Upper lobe of left lung (tissue), 6 donors: ENCODE data around the gene RAPGEF5. TPM values are rescaled to one million over a fixed set of nuclear protein-coding genes. Genes with fewer than 3 reads are reported as not detected.

Source experiments
- ATAC-seq, 2 donors: fragments of 200-7000 bp; cut with Tn5 transposase; one replicate each; pipeline ENCODE4 v1.9.1; 2022; ENCODE audit warnings: mild to moderate bottlenecking in 2 of 2, moderate library complexity in 2 of 2; ENCODE audit not compliant: low FRiP score in 2 of 2
- DNase-seq, 2 donors: peaks; one replicate each; pipeline ENCODE4 v3.0.0-alpha.2; 2019 to 2020
- H3K27ac ChIP-seq, 4 donors: fragments of 200-600 bp; sonication (generic); one replicate each; pipeline ENCODE4 v1.5.1; 2016 to 2019
- H3K27me3 ChIP-seq, 4 donors: fragments of 200-600 bp; sonication (generic); one replicate each; pipeline ENCODE4 v1.5.1; 2017 to 2019
- H3K36me3 ChIP-seq, 4 donors: fragments of 200-600 bp; sonication (generic); one replicate each; pipeline ENCODE4 v1.5.1; 2016 to 2019
- H3K4me1 ChIP-seq, 4 donors: fragments of 200-600 bp; sonication (generic); one replicate each; pipeline ENCODE4 v1.5.1; 2018 to 2019
- H3K4me3 ChIP-seq, 4 donors: fragments of 200-600 bp; sonication (generic); one replicate each; pipeline ENCODE4 v1.5.1; 2017 to 2019; ENCODE audit warnings: mild to moderate bottlenecking in 2 of 4, moderate library complexity in 1 of 4
- H3K9me3 ChIP-seq, 4 donors: fragments of 200-600 bp; sonication (generic); one replicate each; pipeline ENCODE4 v1.5.1; 2018 to 2019
- EP300 ChIP-seq, 4 donors: sonication (generic); formaldehyde crosslinking; IDR thresholded peaks; one replicate each; pipeline ENCODE4 v1.5.1; 2017; ENCODE audit warnings: antibody characterized with exemption in 4 of 4, control low read depth in 2 of 4
- POLR2A ChIP-seq, 4 donors: fragments of 450-650 bp; IDR thresholded peaks; one replicate each; pipeline ENCODE4 v1.5.1; 2016 to 2017; ENCODE audit warnings: antibody characterized with exemption in 4 of 4, mild to moderate bottlenecking in 2 of 4
- POLR2AphosphoS5 ChIP-seq, 2 donors: sonication (generic); formaldehyde crosslinking; IDR thresholded peaks; one replicate each; pipeline ENCODE4 v1.5.1; 2017; ENCODE audit warnings: antibody characterized with exemption in 2 of 2
- WGBS, 2 donors: methylation state at CpG; one replicate each; pipeline ENCODE4 v1.1.5; 2017 to 2018; 5-methylcytosine and 5-hydroxymethylcytosine counted together
- total RNA-seq, 6 donors: library from RNA; depleted of rRNA in 4 of 6; stranded (reverse); fragments of >200 nt in 4 of 6; gene quantifications; one replicate each; pipeline versions ENCODE4 v1.1.0 to v1.2.1, GENCODE V29; 2016 to 2021
- TF ChIP-seq, protein P1 (sequence below), 6 experiments: fragments of 450-650 bp in 4 of 6; fragments of 200-600 bp in 2 of 6; sonication (generic) in 2 of 6; IDR thresholded peaks; one replicate each; pipeline ENCODE4 v1.5.1; 2016 to 2019; ENCODE audit warnings: antibody characterized with exemption in 6 of 6
- donor health status: DM: no; HTN: no; CAD: no; lungs with moderate emphysema.
- donor health status: DM: no; HTN: yes; CAD: no; lungs with severe emphysema.

RAPGEF5 gene
- total RNA-seq, 6 donors from 2014 or later: 68.1 to 206 (median 101) TPM

GRCh38 chr7:22124941-22125340, 232.0 kb downstream of the RAPGEF5 start:
- peaks cover 0 to 97% (median 21%) of the 10 kb centered on the region in 4 donors for H3K36me3 ChIP-seq
- no peaks in the 10 kb centered on the region for H3K27me3 ChIP-seq
- no peak for DNase-seq
- H3K9me3 ChIP-seq: no peaks in the 10 kb centered on the region
- WGBS, 2 donors: 72 to 73% methylated on average over 3 of the region's 3 CpGs
- H3K27ac ChIP-seq: peak overlapping the region in 2 of 4 donors; percentile 32 to 57
- H3K4me3 ChIP-seq: no peak overlapping the region
- ATAC-seq: no peak
- TF ChIP-seq POLR2AphosphoS5 (IDR thresholded peaks at IDR 0.05): no peak
- TF ChIP-seq POLR2A (IDR thresholded peaks at IDR 0.05): no peak
- TF ChIP-seq, protein P1, sequence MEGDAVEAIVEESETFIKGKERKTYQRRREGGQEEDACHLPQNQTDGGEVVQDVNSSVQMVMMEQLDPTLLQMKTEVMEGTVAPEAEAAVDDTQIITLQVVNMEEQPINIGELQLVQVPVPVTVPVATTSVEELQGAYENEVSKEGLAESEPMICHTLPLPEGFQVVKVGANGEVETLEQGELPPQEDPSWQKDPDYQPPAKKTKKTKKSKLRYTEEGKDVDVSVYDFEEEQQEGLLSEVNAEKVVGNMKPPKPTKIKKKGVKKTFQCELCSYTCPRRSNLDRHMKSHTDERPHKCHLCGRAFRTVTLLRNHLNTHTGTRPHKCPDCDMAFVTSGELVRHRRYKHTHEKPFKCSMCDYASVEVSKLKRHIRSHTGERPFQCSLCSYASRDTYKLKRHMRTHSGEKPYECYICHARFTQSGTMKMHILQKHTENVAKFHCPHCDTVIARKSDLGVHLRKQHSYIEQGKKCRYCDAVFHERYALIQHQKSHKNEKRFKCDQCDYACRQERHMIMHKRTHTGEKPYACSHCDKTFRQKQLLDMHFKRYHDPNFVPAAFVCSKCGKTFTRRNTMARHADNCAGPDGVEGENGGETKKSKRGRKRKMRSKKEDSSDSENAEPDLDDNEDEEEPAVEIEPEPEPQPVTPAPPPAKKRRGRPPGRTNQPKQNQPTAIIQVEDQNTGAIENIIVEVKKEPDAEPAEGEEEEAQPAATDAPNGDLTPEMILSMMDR (IDR thresholded peaks at IDR 0.05): no peak
- no peak for TF ChIP-seq EP300 (IDR thresholded peaks at IDR 0.05)
- peaks cover 10 to 30% (median 14%) of the 10 kb centered on the region in 4 donors for H3K4me1 ChIP-seq

DNA sequence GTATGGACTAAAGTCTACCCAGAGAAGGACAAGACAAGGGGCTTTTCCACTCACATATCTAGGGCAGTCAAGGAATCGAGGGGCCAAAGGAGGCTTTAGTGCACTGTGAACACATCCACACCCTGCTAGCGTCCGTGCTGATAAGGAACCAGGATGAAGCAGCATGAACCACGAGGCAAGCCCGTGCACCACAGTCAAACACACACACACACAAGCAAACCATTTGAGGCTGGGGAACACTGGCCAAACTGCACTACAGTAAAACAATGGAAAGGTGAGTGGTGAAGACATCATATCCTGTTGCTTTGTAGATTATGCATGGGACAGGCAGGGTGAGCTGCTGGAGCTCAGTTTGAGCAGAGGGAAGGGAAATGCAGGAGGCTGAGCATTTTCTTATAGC, 233.8 kb downstream of the RAPGEF5 start:
- ATAC-seq: no peak
- peaks cover 10 to 30% (median 12%) of the 10 kb centered on the region in 4 donors for H3K4me1 ChIP-seq

GRCh38 chr7:22121702-22122474, 235.1 kb downstream of the RAPGEF5 start:
- Histone ChIP-seq H3K27ac (peak overlapping the region in 3 of 4 donors; percentile 27 to 73 (median 36)), H3K4me3 (no peak overlapping the region), H3K4me1 (peaks cover 10 to 27% (median 12%) of the 10 kb centered on the region in 4 donors), H3K27me3 (no peaks in the 10 kb centered on the region), H3K36me3 (peaks cover 0 to 92% (median 19%) of the 10 kb centered on the region in 4 donors), H3K9me3 (no peaks in the 10 kb centered on the region)
- TF ChIP-seq POLR2A (IDR thresholded peaks at IDR 0.05) (no peak), POLR2AphosphoS5 (IDR thresholded peaks at IDR 0.05) (peak in 1 of 2 donors; percentile 37), EP300 (IDR thresholded peaks at IDR 0.05) (no peak)
- TF ChIP-seq, protein P1 (IDR thresholded peaks at IDR 0.05): no peak
- ATAC-seq (peak in 1 of 2 donors; percentile 20), DNase-seq (no peak)
- 33 to 39% methylated on average over 8 of the region's 8 CpGs for WGBS, 2 donors

More for the DNA sequence above, 233.8 kb downstream of the RAPGEF5 start:
- TF ChIP-seq POLR2A (IDR thresholded peaks at IDR 0.05): no peak
- TF ChIP-seq EP300 (IDR thresholded peaks at IDR 0.05): no peak
- peak in 1 of 2 donors; percentile 36 for TF ChIP-seq POLR2AphosphoS5 (IDR thresholded peaks at IDR 0.05)
- Histone ChIP-seq H3K36me3 (peaks cover 0 to 93% (median 24%) of the 10 kb centered on the region in 4 donors), H3K4me3 (no peak overlapping the region), H3K27me3 (no peaks in the 10 kb centered on the region), H3K9me3 (no peaks in the 10 kb centered on the region), H3K27ac (peak overlapping the region in 2 of 4 donors; percentile 27 to 73)
- WGBS, 2 donors: 27 to 47% methylated on average over 5 of the region's 5 CpGs
- DNase-seq: no peak

GRCh38 chr7:22120391-22121053, 236.4 kb downstream of the RAPGEF5 start:
- no peak overlapping the region for H3K27ac ChIP-seq
- ATAC-seq (no peak), DNase-seq (no peak)
- peaks cover 10 to 26% (median 12%) of the 10 kb centered on the region in 4 donors for H3K4me1 ChIP-seq
- H3K36me3 ChIP-seq: peaks cover 0 to 84% (median 16%) of the 10 kb centered on the region in 4 donors
- WGBS, 2 donors: 89% methylated on average over 8 of the region's 8 CpGs
- no peak overlapping the region for H3K4me3 ChIP-seq
- no peaks in the 10 kb centered on the region for H3K9me3 ChIP-seq
- no peaks in the 10 kb centered on the region for H3K27me3 ChIP-seq
- TF ChIP-seq POLR2A (IDR thresholded peaks at IDR 0.05): no peak
- no peak for TF ChIP-seq POLR2AphosphoS5 (IDR thresholded peaks at IDR 0.05)
- no peak for TF ChIP-seq EP300 (IDR thresholded peaks at IDR 0.05)
- TF ChIP-seq, protein P1 (IDR thresholded peaks at IDR 0.05): no peak

DNA sequence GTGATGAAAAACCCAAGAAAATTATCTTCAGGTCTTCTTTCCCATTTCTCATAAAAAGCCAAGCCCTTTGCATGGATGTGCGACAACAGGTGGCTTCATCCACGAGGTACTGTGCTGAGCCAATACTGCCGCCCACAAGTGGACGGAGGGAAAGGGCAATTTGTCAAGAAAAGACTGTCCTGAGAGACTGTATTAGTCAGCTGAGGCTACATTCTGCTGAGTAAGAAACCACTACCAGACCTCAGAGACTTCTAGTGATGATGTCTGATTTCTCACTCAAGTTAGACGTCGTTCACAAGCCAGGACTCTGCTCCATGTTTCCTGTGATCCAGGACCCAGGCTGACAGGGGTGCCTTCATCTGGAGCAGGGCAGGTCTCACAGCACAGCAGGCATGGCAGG, 239.7 kb downstream of the RAPGEF5 start:
- ATAC-seq (no peak), DNase-seq (no peak)
- Histone ChIP-seq H3K36me3 (peaks cover 0 to 56% (median 12%) of the 10 kb centered on the region in 4 donors), H3K4me3 (no peak overlapping the region), H3K4me1 (peaks cover 3 to 9% (median 4%) of the 10 kb centered on the region in 4 donors), H3K27me3 (no peaks in the 10 kb centered on the region), H3K9me3 (no peaks in the 10 kb centered on the region), H3K27ac (peak overlapping the region in 1 of 4 donors; percentile 69)
- no peak for TF ChIP-seq POLR2AphosphoS5 (IDR thresholded peaks at IDR 0.05)
- TF ChIP-seq EP300 (IDR thresholded peaks at IDR 0.05): no peak
- TF ChIP-seq, protein P1 (IDR thresholded peaks at IDR 0.05): no peak
- no peak for TF ChIP-seq POLR2A (IDR thresholded peaks at IDR 0.05)
- 81 to 83% methylated on average over 4 to 6 of the region's 6 CpGs for WGBS, 2 donors
